Liver (tissue), 9 donors: ENCODE results near the gene DONSON. TPM values are rescaled to one million over a fixed set of nuclear protein-coding genes. Genes with fewer than 3 reads are reported as not detected.

Experiments used
- DNase-seq: peaks from one replicate; pipeline ENCODE4 v3.0.0-alpha.2; 2017; ENCODE audit warnings: low spot score
- H3K27ac ChIP-seq, 2 donors: one replicate each; pipeline ENCODE4 v1.7.0; 2013; ENCODE audit warnings: inconsistent platforms in 2 of 2, low read length in 2 of 2, control low read depth in 1 of 2, low read depth in 1 of 2, mild to moderate bottlenecking in 1 of 2
- H3K27me3 ChIP-seq, 4 donors: one replicate each; pipeline versions ENCODE4 v1.6.1 to v1.7.0; 2013; ENCODE audit warnings: low read length in 3 of 4, inconsistent platforms in 1 of 4, mild to moderate bottlenecking in 1 of 4, moderate library complexity in 1 of 4; ENCODE audit not compliant: control insufficient read depth in 4 of 4, insufficient read depth in 4 of 4
- H3K36me3 ChIP-seq, 4 donors: one replicate each; pipeline versions ENCODE4 v1.6.1 to v1.7.0; 2013; ENCODE audit warnings: low read length in 3 of 4, mild to moderate bottlenecking in 3 of 4, low read depth in 1 of 4, moderate library complexity in 1 of 4; ENCODE audit not compliant: control insufficient read depth in 4 of 4, insufficient read depth in 3 of 4
- H3K4me1 ChIP-seq, 4 donors: one replicate each; pipeline versions ENCODE4 v1.6.1 to v1.7.0; 2013; ENCODE audit warnings: low read length in 3 of 4, mild to moderate bottlenecking in 3 of 4, moderate library complexity in 1 of 4; ENCODE audit not compliant: control insufficient read depth in 4 of 4, insufficient read depth in 4 of 4
- H3K4me3 ChIP-seq, 3 donors: one replicate each; pipeline versions ENCODE4 v1.6.1 to v1.7.0; 2013; ENCODE audit warnings: low read length in 3 of 3, control low read depth in 1 of 3, low read depth in 1 of 3, mild to moderate bottlenecking in 1 of 3
- H3K9ac ChIP-seq, 2 donors: one replicate each; pipeline ENCODE4 v1.7.0; 2013; ENCODE audit warnings: low read length in 2 of 2, mild to moderate bottlenecking in 2 of 2, moderate library complexity in 2 of 2, control low read depth in 1 of 2, low read depth in 1 of 2
- H3K9me3 ChIP-seq, 4 donors: one replicate each; pipeline versions ENCODE4 v1.6.1 to v1.7.0; 2013; ENCODE audit warnings: low read length in 3 of 4; ENCODE audit not compliant: control insufficient read depth in 4 of 4
- FOXA2 ChIP-seq: IDR thresholded peaks from 2 replicates; pipeline ENCODE4 v1.6.1; 2016; ENCODE audit warnings: antibody characterized with exemption
- GABPA ChIP-seq, 2 donors: IDR thresholded peaks in 1 of 2; conservative IDR thresholded peaks in 1 of 2; 2 replicates each; pipeline ENCODE4 v1.6.1; 2016; ENCODE audit warnings: antibody characterized with exemption in 2 of 2, mild to moderate bottlenecking in 1 of 2, moderate library complexity in 1 of 2
- HNF4A ChIP-seq, 2 donors: conservative IDR thresholded peaks; 2 replicates each; pipeline ENCODE4 v1.6.1; 2016; ENCODE audit warnings: antibody characterized with exemption in 2 of 2, mild to moderate bottlenecking in 2 of 2
- HNF4G ChIP-seq: IDR thresholded peaks from 2 replicates; pipeline ENCODE4 v1.6.1; 2016; ENCODE audit warnings: antibody characterized with exemption
- JUND ChIP-seq, 2 donors: IDR thresholded peaks; 2 replicates each; pipeline ENCODE4 v1.6.1; 2016; ENCODE audit warnings: antibody characterized with exemption in 2 of 2
- RAD21 ChIP-seq, 2 donors: IDR thresholded peaks; 2 replicates each; pipeline ENCODE4 v1.6.1; 2016; ENCODE audit warnings: antibody characterized with exemption in 2 of 2, mild to moderate bottlenecking in 2 of 2
- RXRA ChIP-seq, 2 donors: IDR thresholded peaks; 2 replicates each; pipeline ENCODE4 v1.6.1; 2017 to 2018; ENCODE audit warnings: antibody characterized with exemption in 2 of 2, mild to moderate bottlenecking in 1 of 2
- SP1 ChIP-seq: IDR thresholded peaks from 2 replicates; pipeline ENCODE4 v1.6.1; 2018; ENCODE audit warnings: antibody characterized with exemption, mild to moderate bottlenecking
- TAF1 ChIP-seq: conservative IDR thresholded peaks from 2 replicates; pipeline ENCODE4 v1.6.1; 2016; ENCODE audit warnings: antibody characterized with exemption, mild to moderate bottlenecking
- YY1 ChIP-seq: IDR thresholded peaks from 2 replicates; pipeline ENCODE4 v1.6.1; 2016; ENCODE audit warnings: antibody characterized with exemption, mild to moderate bottlenecking
- WGBS: extraction: QIAGEN DNeasy Blood & Tissue Kit; methylation state at CpG from one replicate; pipeline ENCODE4 v1.1.7; 2013; 5-methylcytosine and 5-hydroxymethylcytosine counted together
- polyA plus RNA-seq, 2 donors: library from polyadenylated mRNA; stranded (reverse) in 1 of 2; unstranded in 1 of 2; fragments of 200-250 nt in 1 of 2; fragments of >200 nt in 1 of 2; fragmentation: Nextera tagmentation in 1 of 2; extraction: Ambion mirVana in 1 of 2; gene quantifications; one replicate each; pipeline versions ENCODE4 v1.2.1 to v1.2.3, GENCODE V29; 2013 to 2015
- total RNA-seq, 2 donors: library from RNA; depleted of rRNA; stranded (reverse); fragments of >200 nt; gene quantifications; one replicate each; pipeline ENCODE4 v1.2.3, GENCODE V29; 2014
- TF ChIP-seq, protein P1 (sequence below): fragments of 150-350 bp; IDR thresholded peaks from 2 replicates; pipeline ENCODE4 v1.5.1; 2017; ENCODE audit warnings: improper control_type of control experiment, low read depth, low read length; ENCODE audit not compliant: missing input control
- TF ChIP-seq, protein P2 (sequence below): IDR thresholded peaks from 2 replicates; pipeline ENCODE4 v1.6.1; 2016; ENCODE audit warnings: antibody characterized with exemption
- TF ChIP-seq, protein P3 (sequence below): IDR thresholded peaks from 2 replicates; pipeline ENCODE4 v1.6.1; 2016; ENCODE audit warnings: antibody characterized with exemption
- TF ChIP-seq, protein P4 (sequence below): IDR thresholded peaks from 2 replicates; pipeline ENCODE4 v1.6.1; 2016; ENCODE audit warnings: antibody characterized with exemption, mild to moderate bottlenecking
- donor health status: healthy.
- donor health status: healthy.
- donor health status: healthy.
- donor health status: healthy.
- donor health status: healthy.

Gene DONSON
- total and polyA plus RNA-seq, 4 donors, result 4.8 to 22.6 (median 8.3) TPM

DNA sequence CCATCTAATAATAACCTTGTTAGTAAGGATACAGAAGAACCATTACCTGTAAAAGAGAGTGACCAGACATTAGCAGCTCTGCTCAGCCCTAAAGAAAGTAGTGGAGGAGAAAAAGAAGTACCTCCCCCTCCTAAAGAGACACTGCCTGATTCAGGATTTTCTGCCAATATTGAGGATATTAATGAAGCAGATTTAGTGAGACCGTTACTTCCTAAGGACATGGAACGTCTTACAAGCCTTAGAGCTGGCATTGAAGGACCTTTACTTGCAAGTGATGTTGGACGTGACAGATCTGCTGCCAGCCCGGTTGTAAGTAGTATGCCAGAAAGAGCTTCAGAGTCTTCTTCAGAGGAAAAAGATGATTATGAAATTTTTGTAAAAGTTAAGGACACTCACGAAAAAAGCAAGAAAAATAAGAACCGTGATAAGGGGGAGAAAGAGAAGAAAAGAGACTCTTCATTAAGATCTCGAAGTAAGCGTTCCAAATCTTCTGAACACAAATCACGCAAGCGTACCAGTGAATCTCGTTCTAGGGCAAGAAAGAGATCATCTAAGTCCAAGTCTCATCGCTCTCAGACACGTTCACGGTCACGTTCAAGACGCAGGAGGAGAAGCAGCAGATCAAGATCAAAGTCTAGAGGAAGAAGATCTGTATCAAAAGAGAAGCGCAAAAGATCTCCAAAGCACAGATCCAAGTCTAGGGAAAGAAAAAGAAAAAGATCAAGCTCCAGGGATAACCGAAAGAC, 34.1 kb downstream of the DONSON start:
- Histone ChIP-seq H3K4me1 (peaks cover 0 to 3% (median 0%) of the 10 kb centered on the region in 4 donors), H3K4me3 (no peak overlapping the region), H3K27me3 (no peaks in the 10 kb centered on the region), H3K27ac (no peak overlapping the region), H3K9ac (no peak overlapping the region), H3K36me3 (peaks cover 37 to 81% (median 80%) of the 10 kb centered on the region in 4 donors), H3K9me3 (no peaks in the 10 kb centered on the region)
- 97% methylated on average over 18 of the region's 18 CpGs for WGBS
- TF ChIP-seq, protein P1, sequence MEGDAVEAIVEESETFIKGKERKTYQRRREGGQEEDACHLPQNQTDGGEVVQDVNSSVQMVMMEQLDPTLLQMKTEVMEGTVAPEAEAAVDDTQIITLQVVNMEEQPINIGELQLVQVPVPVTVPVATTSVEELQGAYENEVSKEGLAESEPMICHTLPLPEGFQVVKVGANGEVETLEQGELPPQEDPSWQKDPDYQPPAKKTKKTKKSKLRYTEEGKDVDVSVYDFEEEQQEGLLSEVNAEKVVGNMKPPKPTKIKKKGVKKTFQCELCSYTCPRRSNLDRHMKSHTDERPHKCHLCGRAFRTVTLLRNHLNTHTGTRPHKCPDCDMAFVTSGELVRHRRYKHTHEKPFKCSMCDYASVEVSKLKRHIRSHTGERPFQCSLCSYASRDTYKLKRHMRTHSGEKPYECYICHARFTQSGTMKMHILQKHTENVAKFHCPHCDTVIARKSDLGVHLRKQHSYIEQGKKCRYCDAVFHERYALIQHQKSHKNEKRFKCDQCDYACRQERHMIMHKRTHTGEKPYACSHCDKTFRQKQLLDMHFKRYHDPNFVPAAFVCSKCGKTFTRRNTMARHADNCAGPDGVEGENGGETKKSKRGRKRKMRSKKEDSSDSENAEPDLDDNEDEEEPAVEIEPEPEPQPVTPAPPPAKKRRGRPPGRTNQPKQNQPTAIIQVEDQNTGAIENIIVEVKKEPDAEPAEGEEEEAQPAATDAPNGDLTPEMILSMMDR, result no peak
- TF ChIP-seq, protein P2, sequence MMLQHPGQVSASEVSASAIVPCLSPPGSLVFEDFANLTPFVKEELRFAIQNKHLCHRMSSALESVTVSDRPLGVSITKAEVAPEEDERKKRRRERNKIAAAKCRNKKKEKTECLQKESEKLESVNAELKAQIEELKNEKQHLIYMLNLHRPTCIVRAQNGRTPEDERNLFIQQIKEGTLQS, result no peak
- TF ChIP-seq, protein P3, sequence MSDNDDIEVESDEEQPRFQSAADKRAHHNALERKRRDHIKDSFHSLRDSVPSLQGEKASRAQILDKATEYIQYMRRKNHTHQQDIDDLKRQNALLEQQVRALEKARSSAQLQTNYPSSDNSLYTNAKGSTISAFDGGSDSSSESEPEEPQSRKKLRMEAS, result no peak
- TF ChIP-seq RAD21 (IDR thresholded peaks at IDR 0.05) (no peak), TAF1 (no peak), RXRA (IDR thresholded peaks at IDR 0.05) (no peak), HNF4G (no peak), SP1 (no peak), HNF4A (conservative IDR thresholded peaks at IDR 0.05) (no peak)
- TF ChIP-seq, protein P4, sequence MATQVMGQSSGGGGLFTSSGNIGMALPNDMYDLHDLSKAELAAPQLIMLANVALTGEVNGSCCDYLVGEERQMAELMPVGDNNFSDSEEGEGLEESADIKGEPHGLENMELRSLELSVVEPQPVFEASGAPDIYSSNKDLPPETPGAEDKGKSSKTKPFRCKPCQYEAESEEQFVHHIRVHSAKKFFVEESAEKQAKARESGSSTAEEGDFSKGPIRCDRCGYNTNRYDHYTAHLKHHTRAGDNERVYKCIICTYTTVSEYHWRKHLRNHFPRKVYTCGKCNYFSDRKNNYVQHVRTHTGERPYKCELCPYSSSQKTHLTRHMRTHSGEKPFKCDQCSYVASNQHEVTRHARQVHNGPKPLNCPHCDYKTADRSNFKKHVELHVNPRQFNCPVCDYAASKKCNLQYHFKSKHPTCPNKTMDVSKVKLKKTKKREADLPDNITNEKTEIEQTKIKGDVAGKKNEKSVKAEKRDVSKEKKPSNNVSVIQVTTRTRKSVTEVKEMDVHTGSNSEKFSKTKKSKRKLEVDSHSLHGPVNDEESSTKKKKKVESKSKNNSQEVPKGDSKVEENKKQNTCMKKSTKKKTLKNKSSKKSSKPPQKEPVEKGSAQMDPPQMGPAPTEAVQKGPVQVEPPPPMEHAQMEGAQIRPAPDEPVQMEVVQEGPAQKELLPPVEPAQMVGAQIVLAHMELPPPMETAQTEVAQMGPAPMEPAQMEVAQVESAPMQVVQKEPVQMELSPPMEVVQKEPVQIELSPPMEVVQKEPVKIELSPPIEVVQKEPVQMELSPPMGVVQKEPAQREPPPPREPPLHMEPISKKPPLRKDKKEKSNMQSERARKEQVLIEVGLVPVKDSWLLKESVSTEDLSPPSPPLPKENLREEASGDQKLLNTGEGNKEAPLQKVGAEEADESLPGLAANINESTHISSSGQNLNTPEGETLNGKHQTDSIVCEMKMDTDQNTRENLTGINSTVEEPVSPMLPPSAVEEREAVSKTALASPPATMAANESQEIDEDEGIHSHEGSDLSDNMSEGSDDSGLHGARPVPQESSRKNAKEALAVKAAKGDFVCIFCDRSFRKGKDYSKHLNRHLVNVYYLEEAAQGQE, result no peak
- no peak for DNase-seq

DNA sequence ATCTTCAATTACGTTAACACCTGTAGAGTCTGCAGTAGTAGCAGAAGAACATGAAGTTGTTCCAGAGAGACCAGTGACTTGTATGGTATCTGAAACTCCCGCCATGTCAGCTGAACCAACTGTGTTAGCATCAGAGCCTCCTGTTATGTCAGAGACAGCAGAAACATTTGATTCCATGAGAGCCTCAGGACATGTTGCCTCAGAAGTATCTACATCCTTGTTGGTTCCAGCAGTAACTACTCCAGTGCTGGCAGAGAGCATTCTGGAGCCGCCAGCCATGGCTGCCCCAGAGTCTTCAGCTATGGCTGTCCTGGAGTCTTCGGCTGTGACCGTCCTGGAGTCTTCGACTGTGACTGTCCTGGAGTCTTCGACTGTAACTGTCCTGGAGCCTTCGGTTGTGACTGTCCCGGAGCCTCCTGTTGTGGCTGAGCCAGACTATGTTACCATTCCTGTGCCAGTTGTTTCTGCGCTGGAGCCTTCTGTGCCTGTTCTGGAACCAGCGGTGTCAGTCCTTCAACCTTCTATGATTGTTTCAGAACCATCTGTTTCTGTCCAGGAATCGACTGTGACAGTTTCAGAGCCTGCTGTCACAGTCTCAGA, 35.4 kb downstream of the DONSON start:
- Histone ChIP-seq H3K27ac (no peak overlapping the region), H3K9ac (no peak overlapping the region), H3K36me3 (peaks cover 37 to 73% (median 71%) of the 10 kb centered on the region in 4 donors), H3K27me3 (no peaks in the 10 kb centered on the region), H3K4me1 (peaks cover 0 to 3% (median 0%) of the 10 kb centered on the region in 4 donors), H3K4me3 (no peak overlapping the region), H3K9me3 (no peaks in the 10 kb centered on the region)
- no peak for DNase-seq
- TF ChIP-seq, protein P4, result no peak
- TF ChIP-seq, protein P2, result no peak
- TF ChIP-seq FOXA2, result no peak
- no peak for TF ChIP-seq RAD21 (IDR thresholded peaks at IDR 0.05)
- TF ChIP-seq YY1, result no peak
- no peak for TF ChIP-seq SP1
- TF ChIP-seq, protein P1, result no peak
- TF ChIP-seq JUND (IDR thresholded peaks at IDR 0.05), result no peak
- TF ChIP-seq, protein P3, result no peak
- TF ChIP-seq GABPA (IDR thresholded peaks at IDR 0.05 in 1 of 2, conservative IDR thresholded peaks at IDR 0.05 in 1 of 2), result no peak
- 97% methylated on average over 12 of the region's 12 CpGs for WGBS
